Trophoblast cell (in vitro differentiated cells and primary cell): ENCODE measurements around the gene MYO7B.

Experiments
- DNase-seq, 2 donors: peaks; one replicate each; pipeline ENCODE4 v3.0.0-alpha.2; 2016
- H2AFZ ChIP-seq: 2 replicates; pipeline ENCODE4 v1.6.1; 2013; ENCODE audit warnings: low read length, moderate library complexity, mild to moderate bottlenecking; ENCODE audit not compliant: insufficient read depth, poor library complexity
- H2AK5ac ChIP-seq: 2 replicates; pipeline ENCODE4 v1.6.1; 2013; ENCODE audit warnings: mild to moderate bottlenecking, low read length
- H2BK120ac ChIP-seq: 2 replicates; pipeline ENCODE4 v1.6.1; 2013; ENCODE audit warnings: low read length, mild to moderate bottlenecking, moderate library complexity; ENCODE audit not compliant: insufficient read depth, poor library complexity
- H2BK12ac ChIP-seq: 2 replicates; pipeline ENCODE4 v1.6.1; 2013; ENCODE audit warnings: mild to moderate bottlenecking, low read length, moderate library complexity
- H2BK5ac ChIP-seq: 2 replicates; pipeline ENCODE4 v1.6.1; 2013; ENCODE audit warnings: low read length, low read depth, moderate library complexity, mild to moderate bottlenecking; ENCODE audit not compliant: poor library complexity
- H3K14ac ChIP-seq: 2 replicates; pipeline ENCODE4 v1.6.1; 2013; ENCODE audit warnings: mild to moderate bottlenecking, low read length
- H3K18ac ChIP-seq: 2 replicates; pipeline ENCODE4 v1.6.1; 2013; ENCODE audit warnings: mild to moderate bottlenecking, low read length
- H3K23ac ChIP-seq: 2 replicates; pipeline ENCODE4 v1.6.1; 2013; ENCODE audit warnings: low read length
- H3K27ac ChIP-seq: 2 replicates; pipeline ENCODE4 v1.5.1; 2013; ENCODE audit warnings: low read depth, mild to moderate bottlenecking, inconsistent platforms, low read length, moderate library complexity
- H3K27me3 ChIP-seq: 2 replicates; pipeline ENCODE4 v1.6.1; 2013; ENCODE audit warnings: inconsistent platforms, mild to moderate bottlenecking, low read length, moderate library complexity; ENCODE audit not compliant: insufficient read depth
- H3K36me3 ChIP-seq, 2 experiments: 1 replicate in 1 of 2; 2 replicates in 1 of 2; pipeline ENCODE4 v1.6.1; 2013; ENCODE audit warnings: low read length in 2 of 2, mild to moderate bottlenecking in 2 of 2, moderate library complexity in 1 of 2; ENCODE audit not compliant: insufficient read depth in 2 of 2, control insufficient read depth in 1 of 2
- H3K4ac ChIP-seq: 2 replicates; pipeline ENCODE4 v1.6.1; 2013; ENCODE audit warnings: low read depth, mild to moderate bottlenecking, low read length, moderate library complexity
- H3K4me1 ChIP-seq, 2 experiments: 1 replicate in 1 of 2; 2 replicates in 1 of 2; pipeline ENCODE4 v1.6.1; 2013; ENCODE audit warnings: low read length in 2 of 2, mild to moderate bottlenecking in 2 of 2, moderate library complexity in 1 of 2; ENCODE audit not compliant: insufficient read depth in 2 of 2, control insufficient read depth in 1 of 2
- H3K4me2 ChIP-seq: 2 replicates; pipeline ENCODE4 v1.6.1; 2013; ENCODE audit warnings: inconsistent platforms, mild to moderate bottlenecking, low read length, moderate library complexity
- H3K4me3 ChIP-seq: 2 replicates; pipeline ENCODE4 v1.5.1; 2013; ENCODE audit warnings: mild to moderate bottlenecking, low read depth, low read length, inconsistent platforms
- H3K79me1 ChIP-seq: one replicate; pipeline ENCODE4 v1.6.1; 2013; ENCODE audit warnings: low read length
- H3K79me2 ChIP-seq: 2 replicates; pipeline ENCODE4 v1.6.1; 2013; ENCODE audit warnings: low read length, mild to moderate bottlenecking; ENCODE audit not compliant: control insufficient read depth, insufficient read depth, poor library complexity
- H3K9ac ChIP-seq: 2 replicates; pipeline ENCODE4 v1.6.1; 2013; ENCODE audit warnings: mild to moderate bottlenecking, low read length
- H3K9me3 ChIP-seq: 2 replicates; pipeline ENCODE4 v1.6.1; 2013; ENCODE audit warnings: low read depth, mild to moderate bottlenecking, control low read depth, inconsistent platforms, low read length; ENCODE audit not compliant: insufficient read depth
- H4K12ac ChIP-seq: 2 replicates; pipeline ENCODE4 v1.6.1; 2013; ENCODE audit warnings: low read depth, mild to moderate bottlenecking, low read length, moderate library complexity
- H4K8ac ChIP-seq: 2 replicates; pipeline ENCODE4 v1.6.1; 2013; ENCODE audit warnings: low read depth, mild to moderate bottlenecking, low read length, moderate library complexity
- H4K91ac ChIP-seq: one replicate; pipeline ENCODE4 v1.6.1; 2013; ENCODE audit warnings: low read depth, mild to moderate bottlenecking, low read length, moderate library complexity
- WGBS: extraction: QIAGEN DNeasy Blood & Tissue Kit; methylation state at CpG from one replicate; pipeline ENCODE4 v1.1.7; 2013; ENCODE audit warnings: missing lambda C conversion rate; ENCODE audit not compliant: insufficient read length, insufficient coverage; ENCODE audit errors: extremely low coverage; 5-methylcytosine and 5-hydroxymethylcytosine counted together

The MYO7B gene

GRCh38 chr2:127632592-127633489 lies 97.4 kb downstream of the MYO7B start:
- Histone ChIP-seq H2AFZ (peak overlapping the region; percentile 9), H3K23ac (no peak overlapping the region), H3K18ac (no peak overlapping the region), H2BK120ac (no peak overlapping the region), H3K27me3 (no peaks in the 10 kb centered on the region), H3K27ac (no peak overlapping the region), H3K9me3 (peaks cover 3% of the 10 kb centered on the region), H4K8ac (no peak overlapping the region), H2AK5ac (peak overlapping the region; percentile 18), H3K4me3 (no peak overlapping the region), H4K91ac (no peak overlapping the region), H4K12ac (no peak overlapping the region), H3K4me2 (no peak overlapping the region), H3K14ac (no peak overlapping the region), H3K36me3 (no peaks in the 10 kb centered on the region), H2BK5ac (no peak overlapping the region), H3K4me1 (peaks cover 10 to 14% of the 10 kb centered on the region in 2 experiments), H3K4ac (no peak overlapping the region), H3K9ac (no peak overlapping the region), H2BK12ac (no peak overlapping the region), H3K79me2 (peaks cover under 1% of the 10 kb centered on the region), H3K79me1 (peaks cover 12% of the 10 kb centered on the region)
- DNase-seq, result no peak
- WGBS, result no CpG with 5 or more reads among the region's 25 CpGs

- peaks cover 13 to 21% of the 10 kb centered on the region in 2 experiments for H3K4me1 ChIP-seq
- peaks cover 19% of the 10 kb centered on the region for H3K79me1 ChIP-seq
- H3K9ac ChIP-seq, result no peak overlapping the region
- H3K79me2 ChIP-seq, result peaks cover 3% of the 10 kb centered on the region
- H3K27me3 ChIP-seq, result no peaks in the 10 kb centered on the region
- peak overlapping the region; percentile 9 for H2AFZ ChIP-seq
- no peak overlapping the region for H4K12ac ChIP-seq
- H3K4ac ChIP-seq, result no peak overlapping the region
- H2BK12ac ChIP-seq, result peak overlapping the region; percentile 19
- H3K14ac ChIP-seq, result no peak overlapping the region
- H3K27ac ChIP-seq, result no peak overlapping the region
- peaks cover 2% of the 10 kb centered on the region for H3K9me3 ChIP-seq
- no peak overlapping the region for H3K23ac ChIP-seq
- H2BK120ac ChIP-seq, result no peak overlapping the region
- H3K18ac ChIP-seq, result no peak overlapping the region
- no peak overlapping the region for H3K4me3 ChIP-seq
- H4K8ac ChIP-seq, result no peak overlapping the region
- H3K36me3 ChIP-seq, result no peaks in the 10 kb centered on the region
- H3K4me2 ChIP-seq, result no peak overlapping the region
- DNase-seq, result peak in 1 of 2 donors; percentile 18
- no peak overlapping the region for H2AK5ac ChIP-seq
- no peak overlapping the region for H2BK5ac ChIP-seq
- H4K91ac ChIP-seq, result peak overlapping the region; percentile 17
- WGBS, result no CpG with 5 or more reads among the region's 9 CpGs
These were observed 98.1 kb downstream of the MYO7B start for GRCh38 chr2:127633556-127634065.

GRCh38 chr2:127634066-127634617 lies 98.7 kb downstream of the MYO7B start:
- Histone ChIP-seq H3K4me2 (no peak overlapping the region), H4K8ac (no peak overlapping the region), H3K4me1 (peaks cover 13 to 21% of the 10 kb centered on the region in 2 experiments), H3K9me3 (peaks cover 2% of the 10 kb centered on the region), H3K27me3 (no peaks in the 10 kb centered on the region), H2AK5ac (no peak overlapping the region), H3K79me1 (peaks cover 20% of the 10 kb centered on the region), H3K36me3 (no peaks in the 10 kb centered on the region), H4K91ac (peak overlapping the region; percentile 17), H2BK5ac (no peak overlapping the region), H3K23ac (no peak overlapping the region), H2AFZ (no peak overlapping the region), H3K18ac (no peak overlapping the region), H3K9ac (no peak overlapping the region), H3K4ac (no peak overlapping the region), H3K27ac (no peak overlapping the region), H2BK120ac (no peak overlapping the region), H3K14ac (no peak overlapping the region), H3K79me2 (peaks cover 3% of the 10 kb centered on the region), H3K4me3 (no peak overlapping the region), H2BK12ac (peak overlapping the region; percentile 5), H4K12ac (no peak overlapping the region)
- no peak for DNase-seq
- WGBS, result no CpG with 5 or more reads among the region's 16 CpGs

GRCh38 chr2:127634626-127635379 lies 99.3 kb downstream of the MYO7B start:
- Histone ChIP-seq H2BK12ac (no peak overlapping the region), H3K23ac (no peak overlapping the region), H3K4me3 (no peak overlapping the region), H3K36me3 (no peaks in the 10 kb centered on the region), H3K27me3 (no peaks in the 10 kb centered on the region), H3K9me3 (peaks cover 2% of the 10 kb centered on the region), H3K4ac (no peak overlapping the region), H2BK5ac (no peak overlapping the region), H3K79me2 (peaks cover 3% of the 10 kb centered on the region), H3K79me1 (peaks cover 20% of the 10 kb centered on the region), H3K18ac (no peak overlapping the region), H2AK5ac (no peak overlapping the region), H2AFZ (no peak overlapping the region), H3K27ac (no peak overlapping the region), H3K9ac (no peak overlapping the region), H3K4me1 (peaks cover 13 to 21% of the 10 kb centered on the region in 2 experiments), H3K14ac (no peak overlapping the region), H4K8ac (no peak overlapping the region), H3K4me2 (no peak overlapping the region), H4K12ac (no peak overlapping the region), H4K91ac (no peak overlapping the region), H2BK120ac (no peak overlapping the region)
- no CpG with 5 or more reads among the region's 17 CpGs for WGBS
- DNase-seq, result peak in 1 of 2 donors; percentile 23
